ENCODE data around the gene LIMS2. TPM values are rescaled to one million over a fixed set of nuclear protein-coding genes. Genes with fewer than 3 reads are reported as not detected.
A peak's percentile ranks its signal among the peaks of the same experiment; 100 is the strongest.

Gene LIMS2
- total RNA-seq, 1 donor from 2014 or later, result 194 TPM

DNA sequence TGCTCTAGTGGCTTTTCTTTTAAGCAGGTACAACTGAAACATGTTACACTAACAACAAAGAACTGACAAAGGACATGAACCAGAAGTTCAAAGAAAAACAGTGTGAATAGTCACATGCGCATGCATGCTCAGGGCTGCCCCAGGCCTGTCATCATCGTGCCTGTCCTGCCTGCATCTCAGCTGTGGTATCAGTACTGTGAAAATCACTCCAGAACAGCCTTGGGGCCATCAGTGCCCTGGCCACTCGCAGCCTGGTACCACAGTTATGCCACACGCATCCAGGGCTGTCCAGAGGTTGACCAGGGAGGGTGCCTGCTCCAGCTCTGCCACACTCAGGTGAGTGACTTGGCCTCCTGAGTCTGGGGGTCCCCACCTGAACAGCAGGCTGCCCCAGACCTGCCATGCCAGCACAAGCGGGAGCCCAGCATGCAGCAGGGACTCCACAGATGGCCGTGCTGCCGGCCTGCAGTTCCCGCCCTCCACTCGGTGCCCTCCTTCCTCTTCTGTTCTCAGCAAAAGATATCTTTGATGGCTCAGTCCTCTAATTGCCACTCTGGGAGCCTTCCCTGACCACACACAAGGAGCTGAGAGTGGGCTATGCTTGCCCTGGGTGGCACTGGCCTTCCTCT is 12.3 kb downstream of the LIMS2 start:
- intact Hi-C loops (cut with DNase I), result no loop called here
- ATAC-seq (no peak), DNase-seq (ENCODE audit: low spot score) (peak; percentile 47)

DNA sequence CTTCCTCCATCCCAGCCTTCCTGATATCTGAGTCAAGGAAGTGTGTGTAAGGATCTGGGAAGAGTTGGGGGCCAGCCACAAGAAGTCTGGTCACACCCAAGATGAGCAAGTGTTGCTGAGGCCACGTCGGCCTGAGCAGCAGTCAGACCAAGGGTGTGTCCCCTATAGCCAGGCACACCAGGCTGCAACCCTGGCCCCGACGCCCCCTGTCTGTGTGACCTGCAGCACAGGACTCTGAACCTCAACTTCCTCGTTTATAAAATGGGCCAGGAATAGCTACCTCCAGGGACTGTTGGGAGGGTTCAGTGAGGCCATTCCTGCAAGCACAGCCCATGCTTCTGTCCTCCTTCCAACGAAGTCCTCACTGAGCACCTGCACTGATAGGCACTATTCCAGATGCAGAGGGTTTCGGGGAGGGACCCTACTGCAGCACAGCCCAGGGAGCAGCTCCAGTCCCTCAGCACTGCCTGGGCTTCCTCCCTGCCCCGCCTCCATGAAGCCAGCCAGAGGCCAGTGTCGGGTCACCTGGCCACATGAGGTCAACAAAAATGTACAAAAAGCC is 13.3 kb downstream of the LIMS2 start:
- intact Hi-C loops (cut with DNase I), result no loop called here
- DNase-seq (ENCODE audit: low spot score), result peak; percentile 57
- no peak for ATAC-seq

DNA sequence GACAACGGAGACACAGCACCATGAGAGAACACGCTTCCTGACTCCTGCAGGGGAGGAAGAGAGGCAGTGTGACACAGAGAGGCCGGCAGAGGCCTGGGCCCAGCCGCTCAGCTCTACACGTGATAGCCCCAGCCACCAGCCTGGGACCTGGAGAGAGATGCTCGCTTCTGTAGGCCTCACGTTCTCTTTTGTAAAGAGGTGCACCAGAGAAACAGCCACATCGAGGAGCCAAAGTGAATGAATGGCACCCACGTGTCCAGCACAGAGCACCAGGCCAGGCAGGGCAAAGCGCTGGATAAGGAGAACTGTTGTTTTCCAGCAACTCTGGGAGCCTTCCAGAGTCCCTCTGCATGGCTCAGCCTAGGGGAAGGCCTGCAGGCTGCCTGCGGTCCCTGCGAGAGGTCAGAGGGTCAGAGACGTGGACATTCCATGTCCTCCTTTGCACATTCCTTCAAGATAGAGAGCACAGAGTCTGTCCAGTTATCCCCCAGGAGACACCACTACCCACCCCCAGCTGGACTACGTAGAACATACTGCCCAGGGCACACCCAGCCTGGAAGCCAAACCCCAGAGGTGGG is 14.2 kb downstream of the LIMS2 start:
- intact Hi-C loops (cut with DNase I), result no loop called here
- DNase-seq (ENCODE audit: low spot score) (peak; percentile 71), ATAC-seq (peak; percentile 59)

DNA sequence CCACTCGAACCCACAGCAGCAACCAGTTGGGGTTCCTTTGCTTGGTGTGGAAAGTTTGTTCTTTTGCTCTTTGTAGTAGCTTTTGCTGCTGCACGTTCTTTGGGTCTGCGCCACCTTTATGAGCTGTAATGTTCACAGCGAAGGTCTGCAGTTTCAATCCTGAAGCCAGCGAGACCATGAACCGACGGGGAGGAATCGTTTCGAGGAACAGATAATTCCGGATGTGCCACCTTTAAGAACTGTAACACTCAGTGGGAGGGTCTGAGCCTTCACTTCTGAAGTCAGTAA is 15.1 kb downstream of the LIMS2 start:
- DNase-seq (ENCODE audit: low spot score) (no peak), ATAC-seq (no peak)
- intact Hi-C loops (cut with DNase I), result no loop called here

DNA sequence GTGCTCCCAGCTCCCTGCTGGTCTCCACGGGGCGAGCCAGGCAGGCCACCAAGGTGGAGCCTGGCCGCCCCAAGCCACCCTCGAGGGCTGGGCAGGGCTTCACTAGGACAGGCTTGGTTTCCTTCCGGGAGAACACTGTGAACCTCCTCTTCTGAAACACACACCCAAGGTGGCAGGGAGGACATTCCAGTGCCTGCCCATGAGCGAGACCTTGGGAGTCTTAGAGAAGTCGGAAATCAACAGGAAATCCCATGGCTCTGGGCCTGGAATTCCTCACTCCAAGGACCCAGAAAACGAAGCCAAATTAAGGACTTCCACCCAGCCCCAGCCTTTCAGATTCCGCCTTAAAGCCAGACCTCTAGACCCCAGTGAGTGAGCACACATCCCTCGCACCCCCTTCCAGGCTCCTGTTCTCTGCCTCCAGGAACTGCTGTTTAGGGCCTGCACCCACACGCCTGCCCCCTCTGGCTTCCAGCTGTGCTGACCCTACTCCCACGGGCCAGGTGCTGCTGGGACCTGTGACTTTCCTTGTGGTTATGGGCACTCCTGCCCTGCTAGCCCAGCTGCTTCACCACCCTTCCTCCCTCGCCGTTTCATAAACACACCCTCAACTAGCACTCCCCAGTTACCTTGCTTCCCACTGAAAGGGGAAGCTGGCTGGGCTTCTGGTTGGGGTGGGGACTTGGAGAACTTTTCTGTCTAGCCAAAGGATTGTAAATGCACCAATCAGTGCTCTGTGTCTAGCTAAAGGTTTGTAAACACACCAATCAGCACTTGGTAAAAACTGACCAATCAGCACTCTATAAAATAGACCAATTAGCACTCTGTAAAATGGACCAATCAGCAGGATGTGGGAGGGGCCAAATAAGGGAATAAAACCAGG is 15.7 kb downstream of the LIMS2 start:
- DNase-seq (ENCODE audit: low spot score) (no peak), ATAC-seq (no peak)
- intact Hi-C loops (cut with DNase I), result no loop called here

DNA sequence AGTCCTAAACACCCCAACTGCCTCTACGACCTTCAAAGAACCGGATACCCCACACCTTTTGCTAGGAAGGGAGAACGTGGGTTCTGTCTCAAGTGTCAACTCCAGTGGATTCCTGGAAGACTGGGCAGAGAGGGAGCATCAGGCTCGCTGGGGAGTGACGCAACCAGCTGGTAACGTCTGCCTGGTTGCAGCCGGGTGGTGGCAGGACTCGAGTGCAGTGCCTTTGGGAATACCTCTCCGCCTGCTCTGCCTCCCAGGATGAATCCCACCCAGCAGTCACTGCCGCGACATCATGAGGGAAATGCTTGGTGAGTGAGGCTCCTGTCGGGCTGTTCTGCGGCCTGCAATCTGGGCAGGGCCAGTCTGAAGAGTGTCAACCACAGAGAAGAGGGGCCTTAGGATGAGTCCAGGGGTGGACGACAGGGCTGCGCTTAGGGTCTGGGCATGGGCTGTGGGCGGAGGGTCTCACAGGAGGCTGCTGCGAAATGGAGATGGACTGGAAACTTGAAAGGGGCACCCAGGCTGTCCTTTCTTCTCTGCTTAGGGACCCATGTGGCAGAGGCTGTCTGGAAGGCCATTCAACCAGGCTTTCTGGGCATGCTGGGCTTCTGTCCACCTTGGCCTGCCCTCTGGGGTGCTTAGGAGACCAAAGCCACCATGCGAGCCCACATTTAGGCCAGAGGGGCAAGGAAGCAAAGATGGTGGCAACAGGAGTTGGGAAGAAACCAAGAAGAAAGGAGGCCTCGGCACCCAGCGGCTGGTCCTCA is 16.5 kb downstream of the LIMS2 start:
- intact Hi-C loops (cut with DNase I), result no loop called here
- ATAC-seq, result no peak
- no peak for DNase-seq (ENCODE audit: low spot score)

DNA sequence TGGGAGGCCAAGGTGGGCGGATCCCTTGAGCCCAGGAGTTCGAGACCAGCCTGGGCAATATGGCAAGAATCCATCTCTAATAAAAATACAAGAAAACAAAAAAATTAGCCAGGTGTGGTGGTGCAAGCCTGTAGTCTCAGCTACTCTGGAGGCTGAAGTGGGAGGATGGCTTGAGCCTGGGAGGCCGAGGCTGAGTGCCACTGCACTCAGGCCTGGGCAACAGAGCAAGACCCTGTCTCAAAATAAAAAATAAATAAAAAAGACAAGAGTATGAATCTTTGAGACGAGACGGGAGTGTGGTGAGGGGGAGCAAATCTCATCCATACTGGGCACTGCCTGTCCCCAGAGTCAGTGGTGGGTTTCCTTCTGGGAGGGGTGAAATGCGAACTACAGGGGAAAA is 17.2 kb downstream of the LIMS2 start:
- intact Hi-C loops (cut with DNase I), result no loop called here
- DNase-seq (ENCODE audit: low spot score), result peak; percentile 28

DNA sequence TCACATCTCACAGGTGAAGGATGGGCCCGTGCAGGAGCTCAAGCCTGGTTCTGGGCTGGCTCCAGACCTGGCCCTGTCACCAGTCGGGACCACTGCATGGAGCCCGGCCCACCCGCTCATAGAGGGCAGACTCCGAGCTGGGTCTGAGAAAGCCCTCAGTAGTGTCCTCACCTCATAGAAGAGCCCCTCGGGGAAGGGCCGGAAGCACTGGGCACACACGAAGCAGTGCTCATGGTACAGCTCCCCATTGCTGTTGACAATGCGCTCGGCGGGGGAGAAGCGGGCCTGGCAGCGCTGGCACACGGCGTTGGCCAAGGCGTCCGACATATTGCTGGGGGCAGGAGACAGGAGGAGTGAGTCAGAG is 18.1 kb downstream of the LIMS2 start:
- ATAC-seq (no peak), DNase-seq (ENCODE audit: low spot score) (peak; percentile 46)
- intact Hi-C loops (cut with DNase I), result no loop called here

More for the DNA sequence above, 17.2 kb downstream of the LIMS2 start:
- no peak for ATAC-seq

DNA sequence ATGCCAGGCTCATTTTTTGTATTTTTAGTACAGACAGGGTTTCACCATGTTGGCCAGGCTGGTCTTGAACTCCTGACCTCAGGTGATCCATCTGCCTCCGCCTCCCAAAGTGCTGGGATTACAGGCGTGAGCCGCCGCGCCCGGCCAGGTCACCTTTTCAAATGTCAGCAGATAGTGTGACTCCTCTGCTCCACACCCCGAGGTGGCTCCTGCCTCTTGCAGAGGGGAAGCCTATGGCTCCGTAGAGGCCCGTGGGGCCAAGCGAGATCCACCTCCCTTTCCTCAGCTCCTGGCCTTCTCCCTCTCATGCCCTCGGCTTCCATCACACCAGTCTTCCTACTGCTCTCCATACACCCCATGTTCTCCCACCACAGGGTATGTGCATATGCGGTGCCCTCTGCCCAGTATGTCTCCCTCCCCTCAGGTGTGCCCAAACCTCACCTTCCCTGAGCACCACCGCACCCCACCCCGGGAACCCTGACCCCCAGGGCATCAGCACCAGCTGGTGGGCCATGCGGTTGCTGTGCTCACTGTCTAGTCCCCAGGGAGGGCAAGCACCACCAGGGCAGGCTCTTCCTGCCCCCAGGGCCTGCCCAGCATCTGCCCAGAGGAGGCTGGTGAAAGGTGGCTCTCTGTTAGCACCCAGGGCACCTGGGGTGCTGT is 18.6 kb downstream of the LIMS2 start:
- intact Hi-C loops (cut with DNase I), result no loop called here
- no peak for ATAC-seq
- peak; percentile 56 for DNase-seq (ENCODE audit: low spot score)

DNA sequence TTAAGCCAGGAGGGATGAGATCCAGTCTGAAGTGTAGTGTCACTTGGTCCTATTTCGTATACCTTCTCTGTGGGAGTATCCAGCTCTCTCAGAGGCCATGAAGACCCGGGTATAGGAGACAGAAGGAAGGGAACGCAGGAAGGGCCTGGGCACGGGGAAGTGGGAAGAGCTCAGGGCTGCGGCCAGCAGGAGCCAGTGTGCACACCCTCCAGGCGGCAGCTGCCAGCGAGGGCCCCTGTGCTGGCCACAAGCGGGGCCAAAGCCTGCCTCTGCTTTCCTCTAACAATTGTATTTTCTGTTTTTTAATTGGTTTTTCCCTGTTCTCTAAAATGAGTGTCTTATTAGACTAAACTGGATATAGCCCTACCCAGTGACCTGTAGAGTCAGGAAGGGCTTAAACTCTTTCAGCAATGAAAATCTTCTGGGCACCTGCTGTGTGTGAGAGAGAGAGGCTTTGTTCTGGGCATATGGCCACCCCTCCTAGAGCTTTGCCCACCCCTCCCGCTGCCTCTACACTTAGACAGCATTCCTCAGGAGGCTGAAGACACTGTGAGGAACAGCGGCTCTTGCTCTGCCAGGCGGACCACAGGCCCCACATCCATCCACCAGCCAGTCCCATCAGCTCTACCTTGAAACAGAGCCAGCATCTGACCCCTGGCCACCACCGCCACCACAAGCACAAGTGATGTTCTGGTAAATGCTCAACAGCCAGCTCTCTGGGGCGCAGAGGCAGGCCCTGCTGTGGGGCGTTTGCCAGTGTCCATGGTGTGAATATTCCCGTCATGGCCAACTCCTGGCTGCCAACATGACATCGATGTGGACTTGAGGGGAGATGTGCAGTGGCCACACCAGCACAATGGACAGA is 19.9 kb downstream of the LIMS2 start:
- ATAC-seq (no peak), DNase-seq (ENCODE audit: low spot score) (no peak)
- intact Hi-C loops (cut with DNase I), result no loop called here

DNA sequence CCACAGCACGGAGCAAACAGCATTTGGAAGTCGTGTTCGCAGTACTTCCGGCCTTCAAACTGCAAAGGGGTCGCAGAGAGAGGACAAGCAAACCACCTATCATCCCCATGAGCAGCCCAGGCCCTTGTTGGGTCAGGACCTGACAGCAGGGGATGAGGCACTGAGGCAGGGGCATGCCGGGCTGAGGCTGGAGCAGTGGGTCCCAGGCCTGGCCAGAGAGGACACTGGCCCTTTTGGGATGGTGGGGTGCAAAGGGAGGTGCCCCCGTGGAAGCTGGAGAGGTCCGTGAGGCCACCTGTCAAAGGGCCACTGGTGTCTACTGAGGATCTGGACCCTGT is 20.5 kb downstream of the LIMS2 start:
- ATAC-seq (no peak), DNase-seq (ENCODE audit: low spot score) (no peak)
- intact Hi-C loops (cut with DNase I), result no loop called here

DNA sequence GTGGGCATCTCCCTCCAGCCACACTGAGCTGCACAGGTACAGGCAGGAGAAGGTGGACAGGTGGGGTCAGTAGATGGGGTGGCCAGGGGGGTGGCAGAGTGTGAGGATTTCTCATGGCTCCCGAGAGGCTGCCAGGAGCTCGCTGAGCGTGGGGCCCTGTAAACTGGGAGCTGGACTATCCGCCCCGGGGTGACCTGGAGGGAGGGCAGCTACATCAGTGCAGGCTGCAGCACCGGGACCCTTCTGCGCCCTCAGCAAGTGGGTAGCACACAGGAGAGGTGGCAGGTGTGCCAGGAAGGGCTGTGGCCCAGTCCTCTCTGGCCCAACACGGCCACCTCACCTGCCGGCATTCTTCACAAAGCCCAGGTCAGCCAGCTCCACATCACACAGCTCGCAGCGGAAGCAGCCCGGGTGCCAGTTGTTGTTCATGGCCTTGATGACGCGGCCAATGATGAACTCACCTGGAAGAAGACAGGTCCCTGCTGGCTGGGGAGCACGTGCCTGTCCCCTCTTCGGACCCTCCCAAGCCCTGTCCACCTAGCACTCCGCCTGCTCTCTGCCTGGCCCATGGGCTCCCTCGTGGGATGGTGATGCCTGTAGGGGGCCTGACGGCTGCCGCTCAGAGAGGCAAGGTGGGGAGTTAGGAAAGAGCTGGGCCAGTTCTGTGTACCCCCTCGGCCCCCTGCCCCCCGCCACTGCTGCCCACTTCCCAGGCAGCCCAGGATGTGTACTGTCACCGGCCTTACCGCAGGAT is 21.1 kb downstream of the LIMS2 start:
- ATAC-seq (no peak), DNase-seq (ENCODE audit: low spot score) (no peak)
- intact Hi-C loops (cut with DNase I), result no loop called here

DNA sequence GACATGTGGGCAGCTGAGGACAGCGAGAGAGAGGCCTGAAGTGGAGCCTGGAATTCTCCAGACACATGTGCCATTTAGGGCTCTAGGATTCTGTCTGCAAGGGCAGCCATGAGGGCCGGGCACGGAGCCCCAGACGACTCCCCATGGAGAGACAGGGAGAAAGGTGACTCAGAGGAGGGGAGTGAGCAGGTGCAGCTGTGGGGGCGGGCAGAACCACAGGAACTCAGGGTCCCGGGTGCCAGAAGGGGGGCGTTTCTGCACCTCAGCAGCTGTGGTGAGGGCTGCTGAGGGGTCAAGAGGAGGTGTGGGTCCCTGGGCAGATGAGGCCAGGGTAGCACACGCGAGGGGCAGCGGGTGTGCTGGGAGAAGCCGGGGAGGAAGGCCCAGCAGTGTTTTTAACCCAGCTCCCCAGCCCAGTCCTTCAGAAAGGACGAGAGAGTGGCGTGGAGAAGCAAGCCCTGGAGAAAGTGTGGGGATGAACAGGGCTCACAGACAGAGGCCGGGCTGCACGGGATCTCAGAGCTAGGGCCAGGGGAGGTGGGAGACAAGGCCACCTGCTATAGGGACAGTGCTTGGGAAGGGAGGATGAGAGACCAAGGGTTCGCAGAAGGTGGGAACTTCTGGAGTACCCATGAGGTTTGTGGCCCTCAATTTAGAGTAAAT is 21.8 kb downstream of the LIMS2 start:
- intact Hi-C loops (cut with DNase I), result no loop called here

DNA sequence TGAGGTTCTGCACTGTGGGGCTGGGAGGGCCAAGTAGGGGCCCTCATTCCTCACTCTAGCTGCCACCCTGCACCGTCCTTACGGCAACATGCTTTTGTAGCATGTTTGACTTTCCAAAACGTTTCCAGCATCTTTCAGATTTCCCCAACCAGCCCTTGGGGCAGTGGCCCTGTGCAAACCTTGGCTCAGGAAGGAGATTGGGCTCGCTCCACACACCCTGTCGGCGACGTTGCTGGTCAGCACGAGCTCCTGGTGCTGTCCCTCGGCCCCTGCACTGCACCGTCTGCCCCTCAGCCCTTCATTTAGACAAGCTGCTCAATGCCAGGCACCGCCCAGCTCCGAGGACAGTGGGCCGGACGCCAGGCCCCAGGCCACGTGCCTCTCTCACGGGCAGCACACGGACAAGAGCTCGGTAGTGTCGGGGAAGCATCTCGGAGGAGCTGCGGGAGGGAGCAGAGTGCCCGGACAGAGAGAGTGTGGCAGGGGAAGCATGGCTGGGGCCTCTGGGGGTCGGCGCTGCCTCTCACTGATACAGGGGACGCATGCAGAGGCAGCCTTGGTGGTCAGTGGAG is 22.5 kb downstream of the LIMS2 start:
- ATAC-seq (no peak), DNase-seq (ENCODE audit: low spot score) (no peak)
- intact Hi-C loops (cut with DNase I), result no loop called here

More for the DNA sequence above, 21.8 kb downstream of the LIMS2 start:
- DNase-seq (ENCODE audit: low spot score) (no peak), ATAC-seq (no peak)

DNA sequence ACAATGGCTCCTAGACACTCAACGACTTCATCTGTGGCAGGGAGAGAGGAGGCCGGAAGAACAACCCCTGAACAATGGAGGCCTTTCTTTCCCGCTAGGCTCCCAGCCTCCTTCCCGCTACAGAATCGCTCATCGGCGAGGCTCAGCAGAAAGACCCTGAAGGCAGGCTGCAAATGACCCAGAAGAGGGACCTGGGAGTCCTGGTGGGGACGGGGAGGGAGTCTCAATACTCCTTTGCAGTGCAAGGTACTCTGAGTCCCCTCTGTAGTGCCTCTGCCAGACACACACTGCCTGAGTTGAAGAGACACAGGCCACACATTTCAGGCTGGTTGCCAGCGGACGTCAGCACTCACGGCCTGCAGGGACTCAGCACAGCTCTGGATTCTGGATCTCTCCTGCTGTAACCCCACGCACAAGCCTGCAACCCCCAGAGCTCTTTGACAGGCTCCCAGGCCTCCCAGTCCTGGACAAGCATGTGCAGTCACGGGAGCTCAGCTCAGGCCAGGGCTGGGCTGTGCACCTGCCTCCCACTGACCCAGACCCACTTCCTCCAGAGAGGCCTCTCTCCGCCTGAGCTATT is 23.3 kb downstream of the LIMS2 start:
- ATAC-seq (peak; percentile 81), DNase-seq (ENCODE audit: low spot score) (peak; percentile 87)
- intact Hi-C loops (cut with DNase I), result no loop called here

DNA sequence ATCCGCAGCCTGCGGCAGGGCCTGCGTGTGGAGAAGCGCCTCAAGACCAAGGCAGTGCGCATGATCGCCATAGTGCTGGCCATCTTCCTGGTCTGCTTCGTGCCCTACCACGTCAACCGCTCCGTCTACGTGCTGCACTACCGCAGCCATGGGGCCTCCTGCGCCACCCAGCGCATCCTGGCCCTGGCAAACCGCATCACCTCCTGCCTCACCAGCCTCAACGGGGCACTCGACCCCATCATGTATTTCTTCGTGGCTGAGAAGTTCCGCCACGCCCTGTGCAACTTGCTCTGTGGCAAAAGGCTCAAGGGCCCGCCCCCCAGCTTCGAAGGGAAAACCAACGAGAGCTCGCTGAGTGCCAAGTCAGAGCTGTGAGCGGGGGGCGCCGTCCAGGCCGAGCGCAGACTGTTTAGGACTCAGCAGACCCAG is 23.9 kb downstream of the LIMS2 start:
- intact Hi-C loops (cut with DNase I), result no loop called here
- DNase-seq (ENCODE audit: low spot score), result no peak
- ATAC-seq, result no peak
